ENCODE results near the gene GSN.

DNA sequence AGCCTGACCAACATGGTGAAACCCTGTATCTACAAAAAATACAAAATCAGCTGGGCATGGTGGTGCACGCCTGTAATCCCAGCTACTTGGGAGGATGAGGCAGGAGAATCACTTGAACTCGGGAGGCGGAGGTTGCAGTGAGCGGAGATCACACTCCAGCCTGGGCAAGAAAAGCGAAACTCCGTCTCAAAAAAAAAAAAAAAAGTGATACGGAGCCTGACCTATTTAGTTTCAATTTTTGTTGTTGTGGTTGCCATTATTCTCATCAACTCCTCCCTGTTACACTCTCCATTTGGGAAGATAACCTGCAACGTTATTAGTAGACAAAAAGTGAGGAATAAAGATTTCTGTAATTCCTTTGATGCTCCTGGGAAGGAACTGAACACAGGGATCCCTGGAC, 100.8 kb downstream of the GSN start:
- no peak for TF ChIP-seq CTCF (IDR thresholded peaks at IDR 0.05)
- TF ChIP-seq POLR2AphosphoS5 (IDR thresholded peaks at IDR 0.05): no peak

Data from breast epithelium (tissue), 3 donors.